Stomach (tissue), 4 donors: ENCODE measurements around the gene OAF.

Source experiments
- POLR2A ChIP-seq, 4 donors: fragments of 450-650 bp; IDR thresholded peaks; one replicate each; pipeline ENCODE4 v1.6.1; 2016; ENCODE audit warnings: antibody characterized with exemption in 4 of 4, control low read depth in 2 of 4, mild to moderate bottlenecking in 1 of 4, moderate library complexity in 1 of 4
- POLR2AphosphoS5 ChIP-seq, 3 donors: sonication (generic); formaldehyde crosslinking; IDR thresholded peaks; one replicate each; pipeline ENCODE4 v1.6.1; 2016; ENCODE audit warnings: antibody characterized with exemption in 3 of 3
- TF ChIP-seq, protein P1 (sequence below), 7 experiments: fragments of 450-650 bp in 4 of 7; fragments of 200-600 bp in 3 of 7; sonication (generic) in 3 of 7; IDR thresholded peaks; one replicate each; pipeline ENCODE4 v1.5.1; 2016 to 2019; ENCODE audit warnings: antibody characterized with exemption in 7 of 7, control low read depth in 2 of 7, mild to moderate bottlenecking in 1 of 7

DNA sequence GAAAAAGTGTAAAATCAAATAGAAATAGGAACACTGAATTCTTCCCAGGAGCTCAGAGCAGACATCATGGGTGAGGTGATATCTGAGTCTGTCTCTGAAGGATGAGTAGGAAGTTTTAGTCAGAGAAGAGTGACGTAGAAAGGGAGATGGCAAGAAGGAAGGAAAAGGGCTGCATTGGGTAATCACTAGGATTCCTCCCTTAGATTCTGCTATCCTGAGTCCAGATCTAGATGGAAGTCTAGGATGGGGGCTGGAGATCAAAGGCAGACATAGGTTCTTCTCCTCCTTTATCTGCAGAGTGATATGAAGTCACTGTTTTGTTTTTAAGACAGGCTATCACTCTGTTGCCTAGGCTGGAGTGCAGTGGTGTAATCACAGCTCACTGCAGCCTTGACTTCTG lies 59.6 kb downstream of the OAF start:
- TF ChIP-seq, protein P1, sequence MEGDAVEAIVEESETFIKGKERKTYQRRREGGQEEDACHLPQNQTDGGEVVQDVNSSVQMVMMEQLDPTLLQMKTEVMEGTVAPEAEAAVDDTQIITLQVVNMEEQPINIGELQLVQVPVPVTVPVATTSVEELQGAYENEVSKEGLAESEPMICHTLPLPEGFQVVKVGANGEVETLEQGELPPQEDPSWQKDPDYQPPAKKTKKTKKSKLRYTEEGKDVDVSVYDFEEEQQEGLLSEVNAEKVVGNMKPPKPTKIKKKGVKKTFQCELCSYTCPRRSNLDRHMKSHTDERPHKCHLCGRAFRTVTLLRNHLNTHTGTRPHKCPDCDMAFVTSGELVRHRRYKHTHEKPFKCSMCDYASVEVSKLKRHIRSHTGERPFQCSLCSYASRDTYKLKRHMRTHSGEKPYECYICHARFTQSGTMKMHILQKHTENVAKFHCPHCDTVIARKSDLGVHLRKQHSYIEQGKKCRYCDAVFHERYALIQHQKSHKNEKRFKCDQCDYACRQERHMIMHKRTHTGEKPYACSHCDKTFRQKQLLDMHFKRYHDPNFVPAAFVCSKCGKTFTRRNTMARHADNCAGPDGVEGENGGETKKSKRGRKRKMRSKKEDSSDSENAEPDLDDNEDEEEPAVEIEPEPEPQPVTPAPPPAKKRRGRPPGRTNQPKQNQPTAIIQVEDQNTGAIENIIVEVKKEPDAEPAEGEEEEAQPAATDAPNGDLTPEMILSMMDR (IDR thresholded peaks at IDR 0.05) = no peak
- TF ChIP-seq POLR2AphosphoS5 (IDR thresholded peaks at IDR 0.05) (no peak), POLR2A (IDR thresholded peaks at IDR 0.05) (no peak)
